ENCODE data around the gene LKAAEAR1. TPM values are rescaled to one million over a fixed set of nuclear protein-coding genes. Genes with fewer than 3 reads are reported as not detected.
"Not testable (repeated sequence)": the region's sequence is repeated elsewhere in the genome, so short reads cannot be mapped to it uniquely, and the experiment has no call there.

The LKAAEAR1 gene
- total and polyA plus RNA-seq, 7 donors: 0.19 to 1.5 TPM; not detected in 5

GRCh38 chr20:64119301-64119680, 35.1 kb upstream of the LKAAEAR1 start:
- no peak for DNase-seq
- peaks cover 0 to 20% (median 11%) of the 10 kb centered on the region in 3 donors for H3K27me3 ChIP-seq
- WGBS, 2 donors: 66 to 88% methylated on average over 8 of the region's 8 CpGs
- H3K4me3 ChIP-seq: no peak overlapping the region
- no peak for TF ChIP-seq POLR2AphosphoS5 (IDR thresholded peaks at IDR 0.05)
- TF ChIP-seq CTCF (IDR thresholded peaks at IDR 0.05): no peak
- no peak for TF ChIP-seq EP300 (IDR thresholded peaks at IDR 0.05)
- TF ChIP-seq POLR2A (IDR thresholded peaks at IDR 0.05): no peak
- H3K27ac ChIP-seq: no peak overlapping the region
- no peaks in the 10 kb centered on the region for H3K36me3 ChIP-seq
- no peaks in the 10 kb centered on the region for H3K9me3 ChIP-seq
- intact Hi-C loops (cut with DNase I): no loop called here
- H3K4me1 ChIP-seq: peaks cover 0 to 8% (median 5%) of the 10 kb centered on the region in 4 donors

- H3K27ac ChIP-seq; H3K9me3 ChIP-seq; intact Hi-C loops (cut with DNase I); DNase-seq; H3K4me1 ChIP-seq; H3K36me3 ChIP-seq; H3K4me3 ChIP-seq: not testable (repeated sequence)
- peaks cover 0 to 16% (median 11%) of the 10 kb centered on the region in 3 donors for H3K27me3 ChIP-seq
- 54 to 72% methylated on average over 5 to 6 of the region's 6 CpGs for WGBS, 2 donors
Observed at GRCh38 chr20:64117432-64117777, 33.2 kb upstream of the LKAAEAR1 start.

GRCh38 chr20:64116541-64117431, 32.6 kb upstream of the LKAAEAR1 start:
- peak; percentile 37 for DNase-seq
- TF ChIP-seq POLR2AphosphoS5 (IDR thresholded peaks at IDR 0.05) (no peak), POLR2A (IDR thresholded peaks at IDR 0.05) (no peak), EP300 (IDR thresholded peaks at IDR 0.05) (no peak), CTCF (IDR thresholded peaks at IDR 0.05) (no peak)
- no peaks in the 10 kb centered on the region for H3K9me3 ChIP-seq
- H3K27ac ChIP-seq: no peak overlapping the region
- H3K36me3 ChIP-seq: no peaks in the 10 kb centered on the region
- H3K4me3 ChIP-seq: no peak overlapping the region
- intact Hi-C loops (cut with DNase I): no loop called here
- WGBS, 2 donors: 72 to 82% methylated on average over 17 of the region's 17 CpGs
- peaks cover 0 to 13% (median 9%) of the 10 kb centered on the region in 3 donors for H3K27me3 ChIP-seq
- H3K4me1 ChIP-seq: peaks cover 0 to 8% (median 5%) of the 10 kb centered on the region in 4 donors

- Histone ChIP-seq H3K4me3 (no peak overlapping the region), H3K27me3 (peaks cover 0 to 5% (median 3%) of the 10 kb centered on the region in 3 donors), H3K9me3 (no peaks in the 10 kb centered on the region), H3K27ac (no peak overlapping the region), H3K4me1 (peaks cover 0 to 8% (median 5%) of the 10 kb centered on the region in 4 donors), H3K36me3 (no peaks in the 10 kb centered on the region)
- intact Hi-C loops (cut with DNase I): no loop called here
- TF ChIP-seq POLR2A (IDR thresholded peaks at IDR 0.05) (no peak), POLR2AphosphoS5 (IDR thresholded peaks at IDR 0.05) (no peak), CTCF (IDR thresholded peaks at IDR 0.05) (no peak), EP300 (IDR thresholded peaks at IDR 0.05) (no peak)
- peak; percentile 59 for DNase-seq
- 71 to 86% methylated on average over 21 of the region's 21 CpGs for WGBS, 2 donors
Observed at GRCh38 chr20:64116016-64116415, 31.8 kb upstream of the LKAAEAR1 start.

GRCh38 chr20:64115171-64115911, 31.1 kb upstream of the LKAAEAR1 start:
- H3K9me3 ChIP-seq: no peaks in the 10 kb centered on the region
- no peaks in the 10 kb centered on the region for H3K27me3 ChIP-seq
- no peak overlapping the region for H3K4me3 ChIP-seq
- WGBS, 2 donors: 44 to 81% methylated on average over 14 of the region's 14 CpGs
- intact Hi-C loops (cut with DNase I): no loop called here
- H3K27ac ChIP-seq: no peak overlapping the region
- DNase-seq: peak; percentile 45
- no peaks in the 10 kb centered on the region for H3K36me3 ChIP-seq
- TF ChIP-seq POLR2A (IDR thresholded peaks at IDR 0.05) (no peak), POLR2AphosphoS5 (IDR thresholded peaks at IDR 0.05) (no peak), EP300 (IDR thresholded peaks at IDR 0.05) (no peak), CTCF (IDR thresholded peaks at IDR 0.05) (no peak)
- H3K4me1 ChIP-seq: peaks cover 0 to 4% (median 4%) of the 10 kb centered on the region in 4 donors
